ENCODE measurements around the gene SLC6A19.

Gene SLC6A19

GRCh38 chr5:1270933-1271914 is 69.8 kb downstream of the SLC6A19 start:
- DNase-seq, result no peak

- DNase-seq, result no peak
These were observed 70.8 kb downstream of the SLC6A19 start for GRCh38 chr5:1272201-1272600.

GRCh38 chr5:1273745-1274144 is 72.3 kb downstream of the SLC6A19 start:
- DNase-seq, result no peak

GRCh38 chr5:1274471-1274870 is 73.1 kb downstream of the SLC6A19 start:
- no peak for DNase-seq
